HepG2 (cell line): ENCODE results near the gene BUD23. TPM values are rescaled to one million over a fixed set of nuclear protein-coding genes. Genes with fewer than 3 reads are reported as not detected.
A peak's percentile ranks its signal among the peaks of the same experiment; 100 is the strongest.

Source experiments
- DPF2 ChIP-seq: sonication (generic); formaldehyde crosslinking; IDR thresholded peaks from 2 replicates; pipeline ENCODE4 v1.4.0; 2020; ENCODE audit warnings: mild to moderate bottlenecking, low read depth, missing genetic modification reagents, borderline replicate concordance
- EED ChIP-seq: sonication (generic); formaldehyde crosslinking; IDR thresholded peaks from 2 replicates; pipeline ENCODE4 v1.5.0; 2020; ENCODE audit warnings: mild to moderate bottlenecking, missing genetic modification reagents
- FOXC1 ChIP-seq: sonication (generic); formaldehyde crosslinking; IDR thresholded peaks from 2 replicates; pipeline ENCODE4 v1.8.0; 2022; ENCODE audit warnings: mild to moderate bottlenecking, missing genetic modification reagents, borderline replicate concordance
- FOXK1 ChIP-seq: sonication (generic); formaldehyde crosslinking; IDR thresholded peaks from 2 replicates; pipeline ENCODE4 v1.4.0; 2020; ENCODE audit warnings: low read depth, missing genetic modification reagents, borderline replicate concordance
- GRHL1 ChIP-seq: sonication (generic); formaldehyde crosslinking; conservative IDR thresholded peaks from 2 replicates; pipeline ENCODE4 v1.8.0; 2022; ENCODE audit warnings: missing genetic modification reagents
- MAFF ChIP-seq: IDR thresholded peaks from 2 replicates; pipeline ENCODE4 v1.6.1; 2011; ENCODE audit warnings: low read depth, low read length, improper control_type of control experiment
- SIN3B ChIP-seq: fragments of 150-350 bp; IDR thresholded peaks from 2 replicates; pipeline ENCODE4 v1.6.1; 2014; ENCODE audit warnings: low read length
- SNAPC2 ChIP-seq: sonication (generic); formaldehyde crosslinking; IDR thresholded peaks from 2 replicates; pipeline ENCODE4 v1.8.1; 2022; ENCODE audit warnings: mild to moderate bottlenecking, missing genetic modification reagents
- SP4 ChIP-seq: sonication (generic); formaldehyde crosslinking; IDR thresholded peaks from 2 replicates; pipeline ENCODE4 v1.8.1; 2023; ENCODE audit warnings: mild to moderate bottlenecking, missing genetic modification reagents
- TAF15 ChIP-seq: fragments of 200-400 bp; formaldehyde crosslinking; IDR thresholded peaks from one replicate; pipeline ENCODE4 v1.6.1; 2018; ENCODE audit warnings: mild to moderate bottlenecking, low read depth, low read length; ENCODE audit not compliant: poor library complexity, severe bottlenecking
- YEATS2 ChIP-seq: sonication (generic); formaldehyde crosslinking; IDR thresholded peaks from 2 replicates; pipeline ENCODE4 v1.4.0; 2020; ENCODE audit warnings: missing genetic modification reagents, borderline replicate concordance
- ZNF180 ChIP-seq: sonication (generic); formaldehyde crosslinking; IDR thresholded peaks from 2 replicates; pipeline ENCODE4 v1.4.0; 2020; ENCODE audit warnings: low read depth, missing genetic modification reagents, borderline replicate concordance
- ZNF512 ChIP-seq: sonication (generic); formaldehyde crosslinking; IDR thresholded peaks from 2 replicates; pipeline ENCODE4 v1.4.0; 2020; ENCODE audit warnings: mild to moderate bottlenecking, missing genetic modification reagents
- ZNF563 ChIP-seq: sonication (generic); formaldehyde crosslinking; IDR thresholded peaks from 2 replicates; pipeline ENCODE4 v1.8.0; 2022; ENCODE audit warnings: mild to moderate bottlenecking, moderate library complexity, missing genetic modification reagents
- ZNF674 ChIP-seq: sonication (generic); formaldehyde crosslinking; IDR thresholded peaks from 2 replicates; pipeline ENCODE4 v1.5.0; 2020; ENCODE audit warnings: low read depth, mild to moderate bottlenecking, missing genetic modification reagents
- ZNF777 ChIP-seq: sonication (generic); formaldehyde crosslinking; IDR thresholded peaks from 2 replicates; pipeline ENCODE4 v1.4.0; 2020; ENCODE audit warnings: missing genetic modification reagents
- polyA plus RNA-seq, 8 experiments: library from polyadenylated mRNA; depleted of rRNA in 3 of 8; stranded (reverse) in 7 of 8; unstranded in 1 of 8; fragments of >200 nt; fragmentation: Illumina TruSeq in 4 of 8; extraction: Trizol in 4 of 8; gene quantifications; 2 replicates each; pipeline versions ENCODE4 v1.2.1 to v1.2.3, GENCODE V29; 2011 to 2016; ENCODE audit warnings: low read depth in 4 of 8, missing spikeins in 1 of 8, mixed read lengths in 1 of 8; ENCODE audit not compliant: insufficient read depth in 1 of 8
- total RNA-seq, 5 experiments: library from RNA; depleted of rRNA; stranded (reverse); fragments of >200 nt; fragmentation: Illumina TruSeq; extraction: Trizol; gene quantifications; 2 replicates each; pipeline ENCODE4 v1.2.3, GENCODE V29; 2016; ENCODE audit warnings: low read depth in 1 of 5
- TF ChIP-seq, protein P1 (sequence below): sonication (generic); formaldehyde crosslinking; IDR thresholded peaks from 2 replicates; pipeline ENCODE4 v1.5.0; 2020; ENCODE audit warnings: mild to moderate bottlenecking, missing genetic modification reagents
- TF ChIP-seq, protein P2 (sequence below): IDR thresholded peaks from 2 replicates; pipeline ENCODE4 v1.6.1; 2016
- TF ChIP-seq, protein P3 (sequence below): sonication (generic); formaldehyde crosslinking; IDR thresholded peaks from 2 replicates; pipeline ENCODE4 v1.4.0; 2020; ENCODE audit warnings: missing genetic modification reagents

BUD23 gene
- total and polyA plus RNA-seq, 2 of the 13 experiments (the other 11 are each of a cell fraction or from before 2014, with no cell fraction given): 47.5 to 54.5 TPM

DNA sequence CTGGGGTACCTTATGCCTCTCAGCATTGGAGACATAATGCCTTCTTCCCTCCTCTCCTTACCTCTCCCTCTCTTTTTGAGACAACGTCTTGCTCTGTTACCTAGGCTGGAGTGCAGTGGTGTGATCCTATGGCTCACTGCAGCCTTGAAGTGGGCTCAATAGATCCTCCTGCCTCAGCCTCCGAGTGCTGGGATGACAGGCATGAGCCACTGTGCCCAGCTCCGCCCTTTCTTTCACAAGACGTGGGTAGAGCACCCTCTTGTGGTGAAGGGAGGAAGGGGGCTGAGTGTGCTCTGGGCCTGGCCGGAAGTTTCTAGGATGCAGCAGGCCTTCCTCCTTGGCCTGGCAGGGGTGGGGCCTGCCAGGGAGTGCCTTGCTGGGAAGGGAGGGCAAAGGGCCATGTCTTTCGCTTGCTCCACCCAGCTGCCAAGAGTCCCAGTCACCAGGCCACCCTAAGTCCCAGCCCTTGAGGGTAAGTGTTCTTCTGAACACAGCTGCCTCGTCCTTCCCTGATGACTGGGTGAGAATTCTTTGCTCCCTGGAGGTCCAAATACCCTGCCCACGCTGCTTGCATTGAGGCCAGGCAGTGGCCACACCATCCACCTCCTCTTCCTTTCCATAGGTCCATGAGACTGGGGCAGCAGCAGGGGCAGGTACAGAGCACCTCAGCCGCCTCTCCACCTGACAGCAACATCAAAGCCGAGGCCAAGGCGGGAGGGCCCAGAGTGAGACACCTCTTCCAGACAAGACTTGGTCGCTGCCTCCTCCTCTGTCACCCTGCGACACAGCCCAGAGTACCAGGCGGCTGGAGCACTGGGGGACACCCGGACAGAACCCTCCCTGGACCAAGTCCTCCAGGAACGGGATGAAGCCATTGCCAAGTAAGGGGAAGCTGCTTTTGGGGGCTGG lies 51.5 kb downstream of the BUD23 start (continued):
- TF ChIP-seq, protein P1, sequence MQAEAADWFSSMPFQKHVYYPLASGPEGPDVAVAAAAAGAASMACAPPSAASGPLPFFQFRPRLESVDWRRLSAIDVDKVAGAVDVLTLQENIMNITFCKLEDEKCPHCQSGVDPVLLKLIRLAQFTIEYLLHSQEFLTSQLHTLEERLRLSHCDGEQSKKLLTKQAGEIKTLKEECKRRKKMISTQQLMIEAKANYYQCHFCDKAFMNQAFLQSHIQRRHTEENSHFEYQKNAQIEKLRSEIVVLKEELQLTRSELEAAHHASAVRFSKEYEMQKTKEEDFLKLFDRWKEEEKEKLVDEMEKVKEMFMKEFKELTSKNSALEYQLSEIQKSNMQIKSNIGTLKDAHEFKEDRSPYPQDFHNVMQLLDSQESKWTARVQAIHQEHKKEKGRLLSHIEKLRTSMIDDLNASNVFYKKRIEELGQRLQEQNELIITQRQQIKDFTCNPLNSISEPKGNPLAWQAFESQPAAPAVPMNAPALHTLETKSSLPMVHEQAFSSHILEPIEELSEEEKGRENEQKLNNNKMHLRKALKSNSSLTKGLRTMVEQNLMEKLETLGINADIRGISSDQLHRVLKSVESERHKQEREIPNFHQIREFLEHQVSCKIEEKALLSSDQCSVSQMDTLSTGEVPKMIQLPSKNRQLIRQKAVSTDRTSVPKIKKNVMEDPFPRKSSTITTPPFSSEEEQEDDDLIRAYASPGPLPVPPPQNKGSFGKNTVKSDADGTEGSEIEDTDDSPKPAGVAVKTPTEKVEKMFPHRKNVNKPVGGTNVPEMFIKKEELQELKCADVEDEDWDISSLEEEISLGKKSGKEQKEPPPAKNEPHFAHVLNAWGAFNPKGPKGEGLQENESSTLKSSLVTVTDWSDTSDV: 0 out of 2 replicates have a peak, but pooled peaks have one; percentile 24
- TF ChIP-seq ZNF777 (no peak), ZNF180 (no peak), FOXK1 (CRISPR knock-in tag) (no peak), EED (CRISPR knock-in tag) (0 out of 2 replicates have a peak, but pooled peaks have one; percentile 58), ZNF512 (CRISPR knock-in tag) (no peak), FOXC1 (CRISPR knock-in tag) (no peak), GRHL1 (CRISPR knock-in tag) (no peak), ZNF563 (CRISPR knock-in tag) (no peak), YEATS2 (CRISPR knock-in tag) (peak; percentile 83; the same call in 1 of the 2 replicates), SIN3B (no peak), DPF2 (CRISPR knock-in tag) (no peak), ZNF674 (CRISPR knock-in tag) (no peak), TAF15 (peak; percentile 32), MAFF (no peak), SNAPC2 (CRISPR knock-in tag) (no peak), SP4 (CRISPR knock-in tag) (peak; percentile 44; the same call in 1 of the 2 replicates)
- TF ChIP-seq, protein P2, sequence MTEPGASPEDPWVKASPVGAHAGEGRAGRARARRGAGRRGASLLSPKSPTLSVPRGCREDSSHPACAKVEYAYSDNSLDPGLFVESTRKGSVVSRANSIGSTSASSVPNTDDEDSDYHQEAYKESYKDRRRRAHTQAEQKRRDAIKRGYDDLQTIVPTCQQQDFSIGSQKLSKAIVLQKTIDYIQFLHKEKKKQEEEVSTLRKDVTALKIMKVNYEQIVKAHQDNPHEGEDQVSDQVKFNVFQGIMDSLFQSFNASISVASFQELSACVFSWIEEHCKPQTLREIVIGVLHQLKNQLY (CRISPR knock-in tag): no peak
- TF ChIP-seq, protein P3, sequence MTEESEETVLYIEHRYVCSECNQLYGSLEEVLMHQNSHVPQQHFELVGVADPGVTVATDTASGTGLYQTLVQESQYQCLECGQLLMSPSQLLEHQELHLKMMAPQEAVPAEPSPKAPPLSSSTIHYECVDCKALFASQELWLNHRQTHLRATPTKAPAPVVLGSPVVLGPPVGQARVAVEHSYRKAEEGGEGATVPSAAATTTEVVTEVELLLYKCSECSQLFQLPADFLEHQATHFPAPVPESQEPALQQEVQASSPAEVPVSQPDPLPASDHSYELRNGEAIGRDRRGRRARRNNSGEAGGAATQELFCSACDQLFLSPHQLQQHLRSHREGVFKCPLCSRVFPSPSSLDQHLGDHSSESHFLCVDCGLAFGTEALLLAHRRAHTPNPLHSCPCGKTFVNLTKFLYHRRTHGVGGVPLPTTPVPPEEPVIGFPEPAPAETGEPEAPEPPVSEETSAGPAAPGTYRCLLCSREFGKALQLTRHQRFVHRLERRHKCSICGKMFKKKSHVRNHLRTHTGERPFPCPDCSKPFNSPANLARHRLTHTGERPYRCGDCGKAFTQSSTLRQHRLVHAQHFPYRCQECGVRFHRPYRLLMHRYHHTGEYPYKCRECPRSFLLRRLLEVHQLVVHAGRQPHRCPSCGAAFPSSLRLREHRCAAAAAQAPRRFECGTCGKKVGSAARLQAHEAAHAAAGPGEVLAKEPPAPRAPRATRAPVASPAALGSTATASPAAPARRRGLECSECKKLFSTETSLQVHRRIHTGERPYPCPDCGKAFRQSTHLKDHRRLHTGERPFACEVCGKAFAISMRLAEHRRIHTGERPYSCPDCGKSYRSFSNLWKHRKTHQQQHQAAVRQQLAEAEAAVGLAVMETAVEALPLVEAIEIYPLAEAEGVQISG: peak; percentile 35; the same call in 1 of the 2 replicates
